IPS-15b (cell line): ENCODE measurements around the gene B4GALNT2.
"Not testable (repeated sequence)": the region's sequence is repeated elsewhere in the genome, so short reads cannot be mapped to it uniquely, and the experiment has no call there.

Experiments used
- H3K27me3 ChIP-seq: one replicate; pipeline ENCODE4 v1.6.1; 2013; ENCODE audit warnings: low read length; ENCODE audit not compliant: control insufficient read depth, insufficient read depth
- H3K36me3 ChIP-seq: one replicate; pipeline ENCODE4 v1.6.1; 2013; ENCODE audit warnings: low read length; ENCODE audit not compliant: control insufficient read depth, insufficient read depth
- H3K4me1 ChIP-seq: one replicate; pipeline ENCODE4 v1.6.1; 2013; ENCODE audit warnings: mild to moderate bottlenecking, low read length; ENCODE audit not compliant: control insufficient read depth, insufficient read depth
- H3K4me3 ChIP-seq: one replicate; pipeline ENCODE4 v1.5.1; 2013; ENCODE audit warnings: low read depth, low read length
- H3K9ac ChIP-seq: one replicate; pipeline ENCODE4 v1.6.1; 2013; ENCODE audit warnings: low read depth, mild to moderate bottlenecking, low read length
- H3K9me3 ChIP-seq: one replicate; pipeline ENCODE4 v1.6.1; 2013; ENCODE audit warnings: mild to moderate bottlenecking, low read length; ENCODE audit not compliant: control insufficient read depth, insufficient read depth

Gene B4GALNT2

GRCh38 chr17:49132699-49133364 lies at the start of gene B4GALNT2:
TSS of gene B4GALNT2 (plus strand) at chr17:49132769. CDS start at chr17:49132793, 24 bp downstream.
- peak within 1 kb of the TSS; percentile 47 for H3K9ac ChIP-seq
- no peaks in the 10 kb centered on the region for H3K4me1 ChIP-seq
- peak within 1 kb of the TSS; percentile 63 for H3K4me3 ChIP-seq
- H3K9me3 ChIP-seq: peaks cover 8% of the 10 kb centered on the region
- peaks cover 41% of the 10 kb centered on the region for H3K27me3 ChIP-seq
- no peaks in the 10 kb centered on the region for H3K36me3 ChIP-seq

DNA sequence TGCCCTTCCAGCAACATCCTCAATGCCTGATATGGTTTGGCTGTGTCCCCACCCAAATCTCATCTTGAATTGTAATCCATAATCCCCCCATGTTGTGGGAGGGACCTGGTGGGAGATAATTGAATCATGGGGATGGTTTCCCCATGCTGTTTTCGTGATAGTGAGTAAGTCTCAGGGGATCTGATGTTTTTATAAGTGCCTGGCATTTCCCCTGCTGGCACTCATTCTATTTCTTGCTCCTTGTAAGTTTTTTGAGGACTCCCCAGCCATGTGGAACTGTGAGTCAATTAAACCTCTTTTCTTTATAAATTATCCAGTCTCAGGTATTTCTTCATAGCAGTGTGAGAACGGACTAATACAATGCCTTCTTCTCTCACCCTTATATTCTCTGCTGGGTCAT lies 47.5 kb upstream of the B4GALNT2 start:
- not testable (repeated sequence) for H3K4me3 ChIP-seq, H3K27me3 ChIP-seq, H3K9me3 ChIP-seq, H3K9ac ChIP-seq, H3K36me3 ChIP-seq
- H3K4me1 ChIP-seq: peaks cover 12% of the 10 kb centered on the region

- H3K27me3 ChIP-seq: no peaks in the 10 kb centered on the region
- no peaks in the 10 kb centered on the region for H3K36me3 ChIP-seq
- H3K4me3 ChIP-seq: no peak overlapping the region
- no peaks in the 10 kb centered on the region for H3K9me3 ChIP-seq
- H3K9ac ChIP-seq: no peak overlapping the region
- peaks cover 12% of the 10 kb centered on the region for H3K4me1 ChIP-seq
Measured at GRCh38 chr17:49085565-49086315, 46.8 kb upstream of the B4GALNT2 start.

GRCh38 chr17:49086316-49086605 lies 46.3 kb upstream of the B4GALNT2 start:
- peaks cover 10% of the 10 kb centered on the region for H3K4me1 ChIP-seq
- H3K9ac ChIP-seq: no peak overlapping the region
- no peaks in the 10 kb centered on the region for H3K9me3 ChIP-seq
- H3K27me3 ChIP-seq: no peaks in the 10 kb centered on the region
- H3K4me3 ChIP-seq: no peak overlapping the region
- H3K36me3 ChIP-seq: no peaks in the 10 kb centered on the region

GRCh38 chr17:49086649-49087048 lies 45.9 kb upstream of the B4GALNT2 start:
- Histone ChIP-seq H3K4me1 (peaks cover 10% of the 10 kb centered on the region), H3K27me3 (no peaks in the 10 kb centered on the region), H3K9ac (no peak overlapping the region), H3K4me3 (no peak overlapping the region), H3K36me3 (no peaks in the 10 kb centered on the region), H3K9me3 (no peaks in the 10 kb centered on the region)

GRCh38 chr17:49089094-49089493 lies 43.5 kb upstream of the B4GALNT2 start:
- Histone ChIP-seq H3K4me3 (no peak overlapping the region), H3K27me3 (no peaks in the 10 kb centered on the region), H3K9ac (no peak overlapping the region), H3K4me1 (peaks cover 10% of the 10 kb centered on the region), H3K36me3 (no peaks in the 10 kb centered on the region), H3K9me3 (no peaks in the 10 kb centered on the region)

- no peaks in the 10 kb centered on the region for H3K36me3 ChIP-seq
- H3K4me1 ChIP-seq: peaks cover 10% of the 10 kb centered on the region
- H3K27me3 ChIP-seq: no peaks in the 10 kb centered on the region
- H3K4me3 ChIP-seq: no peak overlapping the region
- H3K9me3 ChIP-seq: no peaks in the 10 kb centered on the region
- H3K9ac ChIP-seq: no peak overlapping the region
Measured at GRCh38 chr17:49090878-49091594, 41.5 kb upstream of the B4GALNT2 start.

DNA sequence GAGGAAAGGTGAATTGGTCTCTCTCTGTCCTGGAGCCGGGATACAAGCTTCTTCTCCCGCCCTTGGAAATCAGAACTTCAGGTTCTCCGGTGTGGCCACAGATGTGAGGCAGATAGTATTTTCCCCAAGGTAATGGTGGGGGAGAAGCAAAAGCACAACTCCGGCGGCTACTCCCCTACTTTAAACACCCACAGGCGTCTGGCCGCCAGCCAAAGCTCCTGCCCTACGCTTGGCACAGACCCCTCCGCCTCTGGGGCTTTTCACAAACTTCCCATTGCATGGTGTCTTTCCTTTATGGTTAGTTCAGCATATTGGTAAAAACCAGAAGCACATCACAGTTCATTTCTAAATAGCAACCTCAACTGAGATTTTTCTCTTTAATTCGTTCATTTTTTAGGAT lies 39.4 kb upstream of the B4GALNT2 start:
- Histone ChIP-seq H3K4me1 (no peaks in the 10 kb centered on the region), H3K9ac (no peak overlapping the region), H3K4me3 (no peak overlapping the region), H3K9me3 (no peaks in the 10 kb centered on the region), H3K27me3 (no peaks in the 10 kb centered on the region), H3K36me3 (no peaks in the 10 kb centered on the region)

GRCh38 chr17:49100601-49101000 lies 32.0 kb upstream of the B4GALNT2 start:
- Histone ChIP-seq H3K9ac (no peak overlapping the region), H3K36me3 (no peaks in the 10 kb centered on the region), H3K9me3 (no peaks in the 10 kb centered on the region), H3K4me3 (no peak overlapping the region), H3K4me1 (no peaks in the 10 kb centered on the region), H3K27me3 (no peaks in the 10 kb centered on the region)

GRCh38 chr17:49101054-49101534 lies 31.5 kb upstream of the B4GALNT2 start:
- no peak overlapping the region for H3K4me3 ChIP-seq
- H3K4me1 ChIP-seq: no peaks in the 10 kb centered on the region
- H3K9me3 ChIP-seq: no peaks in the 10 kb centered on the region
- H3K9ac ChIP-seq: no peak overlapping the region
- H3K27me3 ChIP-seq: no peaks in the 10 kb centered on the region
- no peaks in the 10 kb centered on the region for H3K36me3 ChIP-seq

DNA sequence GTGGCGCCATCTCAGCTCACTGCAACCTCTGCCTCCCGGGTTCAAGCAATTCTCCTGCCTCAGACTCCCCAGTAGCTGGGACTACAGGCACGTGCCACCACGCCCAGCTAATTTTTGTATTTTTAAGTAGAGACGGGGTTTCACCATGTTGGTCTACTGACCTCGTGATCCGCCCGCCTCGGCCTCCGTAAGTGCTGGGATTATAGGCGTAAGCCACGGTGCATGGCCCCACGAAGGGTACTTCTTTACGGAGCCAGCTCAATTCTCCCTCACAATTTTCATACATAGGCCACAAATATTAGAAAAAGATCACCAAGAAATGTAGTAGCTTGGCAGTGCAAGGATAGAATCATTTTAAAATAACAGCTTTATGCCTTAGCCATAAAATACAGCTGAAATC lies 29.2 kb upstream of the B4GALNT2 start:
- H3K4me1 ChIP-seq, H3K4me3 ChIP-seq, H3K9me3 ChIP-seq, H3K36me3 ChIP-seq, H3K9ac ChIP-seq, H3K27me3 ChIP-seq: not testable (repeated sequence)
